Activated T-cell treated with anti-CD3 and anti-CD28 coated beads, Interleukin-2, amount 50 U/mL, for 4 hours (primary cell): ENCODE results near the gene CCDC13. TPM values are rescaled to one million over a fixed set of nuclear protein-coding genes. Genes with fewer than 3 reads are reported as not detected.

Experiments used
- ATAC-seq, 2 donors: fragments of 200-7000 bp; cut with Tn5 transposase; one replicate each; pipeline ENCODE4 v1.10.0; 2021
- DNase-seq: peaks from one replicate; pipeline ENCODE4 v3.0.0-alpha.2; 2020
- H3K27me3 Mint-ChIP-seq: one replicate; pipeline ENCODE4 v1.8.0; 2021; ENCODE audit warnings: low read depth, mixed read lengths
- H3K36me3 Mint-ChIP-seq: one replicate; pipeline ENCODE4 v1.8.0; 2022; ENCODE audit warnings: mixed read lengths; ENCODE audit not compliant: insufficient read depth
- H3K4me1 Mint-ChIP-seq: one replicate; pipeline ENCODE4 v1.8.0; 2021; ENCODE audit warnings: low read depth, mixed read lengths
- H3K4me3 Mint-ChIP-seq: one replicate; pipeline ENCODE4 v1.8.0; 2021; ENCODE audit warnings: mild to moderate bottlenecking, moderate library complexity, mixed read lengths
- H3K9me3 Mint-ChIP-seq: one replicate; pipeline ENCODE4 v1.8.0; 2021; ENCODE audit warnings: mixed read lengths
- total RNA-seq, 3 donors: library from RNA; stranded (reverse); gene quantifications; one replicate each; pipeline ENCODE4 v1.2.1, GENCODE V29; 2021

CCDC13 gene
- total RNA-seq, 3 donors from 2014 or later, result 0.29 to 0.73 (median 0.35) TPM

GRCh38 chr3:42728668-42729364 lies 44.2 kb downstream of the CCDC13 start:
- Mint-ChIP-seq H3K36me3 (no peaks in the 10 kb centered on the region), H3K27me3 (peaks cover 13% of the 10 kb centered on the region), H3K4me1 (no peaks in the 10 kb centered on the region), H3K4me3 (no peak overlapping the region), H3K9me3 (no peaks in the 10 kb centered on the region)
- ATAC-seq (no peak), DNase-seq (no peak)

DNA sequence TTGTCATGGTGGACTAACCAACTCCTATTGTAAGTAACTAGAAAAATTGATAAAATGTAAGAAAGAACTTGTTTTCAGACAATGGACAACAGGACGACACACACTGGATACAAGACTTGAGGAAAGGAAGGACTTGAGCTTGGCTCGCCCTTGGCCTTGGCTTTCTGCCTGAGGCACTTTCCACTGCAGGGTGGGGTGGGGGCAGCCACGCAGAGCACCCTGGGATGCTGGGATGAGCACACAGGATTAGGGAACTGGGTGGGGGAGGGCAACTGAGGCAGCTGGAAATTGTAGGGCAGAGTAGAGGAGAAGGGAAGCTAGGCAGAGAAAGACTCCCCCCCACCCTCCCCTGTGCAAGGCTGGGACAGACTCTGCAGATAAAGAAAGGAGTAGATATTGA lies 45.0 kb downstream of the CCDC13 start:
- no peak for DNase-seq
- no peaks in the 10 kb centered on the region for H3K4me1 Mint-ChIP-seq
- no peak for ATAC-seq
- no peaks in the 10 kb centered on the region for H3K9me3 Mint-ChIP-seq
- H3K36me3 Mint-ChIP-seq, result no peaks in the 10 kb centered on the region
- peaks cover 13% of the 10 kb centered on the region for H3K27me3 Mint-ChIP-seq
- no peak overlapping the region for H3K4me3 Mint-ChIP-seq

GRCh38 chr3:42725454-42725853 lies 47.6 kb downstream of the CCDC13 start:
- Mint-ChIP-seq H3K9me3 (no peaks in the 10 kb centered on the region), H3K4me1 (no peaks in the 10 kb centered on the region), H3K4me3 (no peak overlapping the region), H3K27me3 (peaks cover 18% of the 10 kb centered on the region), H3K36me3 (no peaks in the 10 kb centered on the region)
- DNase-seq, result no peak
- no peak for ATAC-seq

GRCh38 chr3:42723219-42723618 lies 49.8 kb downstream of the CCDC13 start:
- Mint-ChIP-seq H3K4me1 (no peaks in the 10 kb centered on the region), H3K36me3 (no peaks in the 10 kb centered on the region), H3K9me3 (no peaks in the 10 kb centered on the region), H3K27me3 (peaks cover 14% of the 10 kb centered on the region), H3K4me3 (no peak overlapping the region)
- ATAC-seq (no peak), DNase-seq (no peak)

Other genes with a start within 250 kb of the CCDC13 start
- gene SEC22C, start 191.3 kb downstream of the CCDC13 start, total RNA-seq, result 10 to 100 TPM; 32.0 to 35.3 (median 35.1) TPM
- gene SS18L2, start 182.4 kb downstream of the CCDC13 start, total RNA-seq, result 10 to 100 TPM; 68.8 to 79.1 (median 72.6) TPM
- 10 to 100 TPM; 44.2 to 48.1 (median 46.7) TPM for gene NKTR, start 172.6 kb downstream of the CCDC13 start, total RNA-seq
- under 1 TPM; 0.26 to 0.79 (median 0.56) TPM for gene ZBTB47, start 119.6 kb downstream of the CCDC13 start, total RNA-seq
- not detected for gene KLHL40, start 87.7 kb downstream of the CCDC13 start, total RNA-seq
- gene HHATL, start 70.5 kb downstream of the CCDC13 start, total RNA-seq, result not detected
- gene HIGD1A, start 31.2 kb upstream of the CCDC13 start, total RNA-seq, result 10 to 100 TPM; 75.5 to 88.7 (median 83.0) TPM
- gene ACKR2, start 36.2 kb upstream of the CCDC13 start, total RNA-seq, result under 1 TPM; 0.13 to 0.56 (median 0.14) TPM
- gene CYP8B1, start 102.6 kb upstream of the CCDC13 start, total RNA-seq, result under 1 TPM; 0.05 to 0.10 (median 0.05) TPM
- 1 to 10 TPM in 2 of 3 donors, under 1 TPM in 1; 0.33 to 1.4 (median 1.0) TPM for gene ZNF662, start 132.9 kb upstream of the CCDC13 start, total RNA-seq
- gene GASK1A, start 206.1 kb upstream of the CCDC13 start, total RNA-seq, result not detected